ENCODE results near the gene CDK6.

CDK6 gene

GRCh38 chr7:92754919-92755581 is 81.3 kb downstream of the CDK6 start:
- no peak overlapping the region for H3K9ac ChIP-seq (ENCODE audit: low read length)
- H3K79me2 ChIP-seq (ENCODE audit: low read length), result peaks cover 41% of the 10 kb centered on the region
- no peak overlapping the region for H3K4me2 ChIP-seq (ENCODE audit: low read length)

GRCh38 chr7:92753614-92754013 is 82.8 kb downstream of the CDK6 start:
- peaks cover 31% of the 10 kb centered on the region for H4K20me1 ChIP-seq (ENCODE audit: insufficient read depth, low read length)
- H2AFZ ChIP-seq (ENCODE audit: low read depth, low read length), result no peak overlapping the region
- H3K4me1 ChIP-seq (ENCODE audit: low read length), result no peaks in the 10 kb centered on the region
- no peaks in the 10 kb centered on the region for H3K36me3 ChIP-seq (replicated peaks; ENCODE audit: low read depth, low read length)
- no peak overlapping the region for H3K4me3 ChIP-seq (ENCODE audit: low read length)
- peaks cover 42% of the 10 kb centered on the region for H3K79me2 ChIP-seq (ENCODE audit: low read length)
- no peak overlapping the region for H3K4me2 ChIP-seq (ENCODE audit: low read length)
- no peak for TF ChIP-seq CTCF (IDR thresholded peaks at IDR 0.05; ENCODE audit: low read depth, low read length)
- TF ChIP-seq EZH2phosphoT487 (IDR thresholded peaks at IDR 0.05; ENCODE audit: low read depth), result no peak
- no peak overlapping the region for H3K9ac ChIP-seq (ENCODE audit: low read length)
- no peak overlapping the region for H3K27ac ChIP-seq (ENCODE audit: low read length)
- no peaks in the 10 kb centered on the region for H3K9me3 ChIP-seq (ENCODE audit: insufficient read depth, low read length)
- H3K27me3 ChIP-seq (ENCODE audit: low read depth, low read length), result no peaks in the 10 kb centered on the region

More at GRCh38 chr7:92754919-92755581, 81.3 kb downstream of the CDK6 start:
- Histone ChIP-seq H3K36me3 (replicated peaks; ENCODE audit: low read depth, low read length) (peaks cover 6% of the 10 kb centered on the region), H3K27ac (ENCODE audit: low read length) (no peak overlapping the region), H4K20me1 (ENCODE audit: insufficient read depth, low read length) (peaks cover 26% of the 10 kb centered on the region), H3K4me3 (ENCODE audit: low read length) (no peak overlapping the region), H2AFZ (ENCODE audit: low read depth, low read length) (no peak overlapping the region), H3K4me1 (ENCODE audit: low read length) (no peaks in the 10 kb centered on the region), H3K27me3 (ENCODE audit: low read depth, low read length) (no peaks in the 10 kb centered on the region), H3K9me3 (ENCODE audit: insufficient read depth, low read length) (no peaks in the 10 kb centered on the region)
- no peak for TF ChIP-seq EZH2phosphoT487 (IDR thresholded peaks at IDR 0.05; ENCODE audit: low read depth)
- TF ChIP-seq CTCF (IDR thresholded peaks at IDR 0.05; ENCODE audit: low read depth, low read length), result no peak

- Histone ChIP-seq H4K20me1 (ENCODE audit: insufficient read depth, low read length) (peaks cover 31% of the 10 kb centered on the region), H3K79me2 (ENCODE audit: low read length) (peaks cover 49% of the 10 kb centered on the region), H2AFZ (ENCODE audit: low read depth, low read length) (no peak overlapping the region), H3K9me3 (ENCODE audit: insufficient read depth, low read length) (no peaks in the 10 kb centered on the region), H3K4me3 (ENCODE audit: low read length) (no peak overlapping the region), H3K4me1 (ENCODE audit: low read length) (no peaks in the 10 kb centered on the region), H3K9ac (ENCODE audit: low read length) (no peak overlapping the region), H3K27ac (ENCODE audit: low read length) (no peak overlapping the region), H3K27me3 (ENCODE audit: low read depth, low read length) (no peaks in the 10 kb centered on the region), H3K36me3 (replicated peaks; ENCODE audit: low read depth, low read length) (no peaks in the 10 kb centered on the region), H3K4me2 (ENCODE audit: low read length) (no peak overlapping the region)
- no peak for TF ChIP-seq EZH2phosphoT487 (IDR thresholded peaks at IDR 0.05; ENCODE audit: low read depth)
- no peak for TF ChIP-seq CTCF (IDR thresholded peaks at IDR 0.05; ENCODE audit: low read depth, low read length)
Measured at GRCh38 chr7:92751902-92752901, 84.2 kb downstream of the CDK6 start.

GRCh38 chr7:92750946-92751345 is 85.4 kb downstream of the CDK6 start:
- no peaks in the 10 kb centered on the region for H3K9me3 ChIP-seq (ENCODE audit: insufficient read depth, low read length)
- H3K4me3 ChIP-seq (ENCODE audit: low read length), result no peak overlapping the region
- H3K27ac ChIP-seq (ENCODE audit: low read length), result no peak overlapping the region
- H3K27me3 ChIP-seq (ENCODE audit: low read depth, low read length), result no peaks in the 10 kb centered on the region
- H3K36me3 ChIP-seq (replicated peaks; ENCODE audit: low read depth, low read length), result no peaks in the 10 kb centered on the region
- no peak overlapping the region for H3K4me2 ChIP-seq (ENCODE audit: low read length)
- peaks cover 51% of the 10 kb centered on the region for H3K79me2 ChIP-seq (ENCODE audit: low read length)
- H3K9ac ChIP-seq (ENCODE audit: low read length), result no peak overlapping the region
- no peak overlapping the region for H2AFZ ChIP-seq (ENCODE audit: low read depth, low read length)
- peaks cover 23% of the 10 kb centered on the region for H4K20me1 ChIP-seq (ENCODE audit: insufficient read depth, low read length)
- TF ChIP-seq CTCF (IDR thresholded peaks at IDR 0.05; ENCODE audit: low read depth, low read length) (no peak), EZH2phosphoT487 (IDR thresholded peaks at IDR 0.05; ENCODE audit: low read depth) (no peak)
- H3K4me1 ChIP-seq (ENCODE audit: low read length), result no peaks in the 10 kb centered on the region

All from OCI-LY3 (cell line).